Measurements from ENCODE around the gene MYOCD.
"Not testable (repeated sequence)": the region's sequence is repeated elsewhere in the genome, so short reads cannot be mapped to it uniquely, and the experiment has no call there.

The MYOCD gene

DNA sequence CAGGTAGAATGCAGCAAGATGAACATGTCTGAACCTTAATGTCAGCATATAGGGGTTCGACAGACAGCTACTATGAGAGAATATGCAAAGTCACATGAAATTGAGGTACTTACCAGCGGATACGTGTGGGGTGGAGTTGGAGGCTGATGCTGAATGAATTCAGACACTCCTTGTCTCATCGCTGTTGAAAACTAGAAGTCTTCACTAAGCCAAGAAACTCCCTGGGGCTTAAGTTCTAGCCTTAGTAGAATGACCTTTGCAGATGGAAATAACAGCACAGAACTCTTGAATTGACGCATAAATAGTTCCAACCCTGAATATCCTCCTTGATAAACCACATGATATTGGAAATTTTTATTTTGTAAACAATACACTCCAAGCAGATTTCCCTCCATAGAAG lies 32.9 kb upstream of the MYOCD start:
- H3K4me3 ChIP-seq (replicated peaks; ENCODE audit: low read depth, low read length), result no peak overlapping the region
- TF ChIP-seq, protein P1, sequence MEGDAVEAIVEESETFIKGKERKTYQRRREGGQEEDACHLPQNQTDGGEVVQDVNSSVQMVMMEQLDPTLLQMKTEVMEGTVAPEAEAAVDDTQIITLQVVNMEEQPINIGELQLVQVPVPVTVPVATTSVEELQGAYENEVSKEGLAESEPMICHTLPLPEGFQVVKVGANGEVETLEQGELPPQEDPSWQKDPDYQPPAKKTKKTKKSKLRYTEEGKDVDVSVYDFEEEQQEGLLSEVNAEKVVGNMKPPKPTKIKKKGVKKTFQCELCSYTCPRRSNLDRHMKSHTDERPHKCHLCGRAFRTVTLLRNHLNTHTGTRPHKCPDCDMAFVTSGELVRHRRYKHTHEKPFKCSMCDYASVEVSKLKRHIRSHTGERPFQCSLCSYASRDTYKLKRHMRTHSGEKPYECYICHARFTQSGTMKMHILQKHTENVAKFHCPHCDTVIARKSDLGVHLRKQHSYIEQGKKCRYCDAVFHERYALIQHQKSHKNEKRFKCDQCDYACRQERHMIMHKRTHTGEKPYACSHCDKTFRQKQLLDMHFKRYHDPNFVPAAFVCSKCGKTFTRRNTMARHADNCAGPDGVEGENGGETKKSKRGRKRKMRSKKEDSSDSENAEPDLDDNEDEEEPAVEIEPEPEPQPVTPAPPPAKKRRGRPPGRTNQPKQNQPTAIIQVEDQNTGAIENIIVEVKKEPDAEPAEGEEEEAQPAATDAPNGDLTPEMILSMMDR (IDR thresholded peaks at IDR 0.05; ENCODE audit: low read length, missing control alignments), result no peak
- DNase-seq (ENCODE audit: low read depth), result no peak

GRCh38 chr17:12634789-12635414 lies 30.8 kb upstream of the MYOCD start:
- peak; percentile 3 for DNase-seq (ENCODE audit: low read depth)
- H3K4me3 ChIP-seq (replicated peaks; ENCODE audit: low read depth, low read length), result no peak overlapping the region
- TF ChIP-seq, protein P1 (IDR thresholded peaks at IDR 0.05; ENCODE audit: low read length, missing control alignments), result no peak

DNA sequence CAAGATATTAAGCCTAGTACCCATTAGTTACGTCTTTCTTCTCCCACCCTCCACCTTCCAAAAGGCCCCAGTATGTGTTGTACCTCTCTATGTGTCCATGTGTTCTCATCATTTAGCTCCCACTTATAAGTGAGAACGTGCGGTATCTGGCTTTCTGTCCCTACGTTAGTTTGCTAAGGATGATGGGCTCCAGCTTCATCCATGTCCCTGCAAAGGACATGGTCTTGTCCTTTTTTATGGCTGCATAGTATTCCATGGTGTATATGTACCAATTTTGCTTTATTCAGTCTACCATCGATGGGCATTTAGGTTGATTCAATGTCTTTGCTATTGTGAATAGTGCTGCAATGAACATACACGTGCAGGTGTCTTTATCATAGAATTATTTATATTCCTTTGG lies 29.7 kb upstream of the MYOCD start:
- not testable (repeated sequence) for H3K4me3 ChIP-seq (replicated peaks; ENCODE audit: low read depth, low read length); DNase-seq (ENCODE audit: low read depth)

GRCh38 chr17:12637015-12637414 lies 28.7 kb upstream of the MYOCD start:
- H3K4me3 ChIP-seq (replicated peaks; ENCODE audit: low read depth, low read length), result no peak overlapping the region
- TF ChIP-seq, protein P1 (IDR thresholded peaks at IDR 0.05; ENCODE audit: low read length, missing control alignments), result no peak
- DNase-seq (ENCODE audit: low read depth), result peak; percentile 89

- TF ChIP-seq, protein P1 (IDR thresholded peaks at IDR 0.05; ENCODE audit: low read length, missing control alignments), result no peak
- H3K4me3 ChIP-seq (replicated peaks; ENCODE audit: low read depth, low read length), result no peak overlapping the region
These were observed 27.7 kb upstream of the MYOCD start for GRCh38 chr17:12637745-12638651.

DNA sequence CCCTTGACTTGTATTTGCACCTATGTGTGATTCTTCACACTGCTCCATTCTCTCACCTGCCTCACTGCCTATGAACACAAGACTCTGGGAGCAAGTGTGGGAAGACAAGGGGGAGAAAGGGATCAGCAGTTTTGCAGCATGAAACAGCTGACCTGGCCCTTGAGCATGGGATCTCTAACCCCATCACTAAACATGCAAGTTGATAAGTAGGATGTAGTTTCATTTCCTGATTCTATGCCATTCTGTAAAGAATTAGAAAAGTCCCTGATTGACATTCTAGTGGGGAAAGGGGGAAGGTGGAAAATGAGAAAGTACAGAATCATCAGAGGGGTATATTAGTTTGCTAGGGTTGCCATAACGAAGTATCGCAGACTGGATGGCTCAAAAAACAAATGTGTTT lies 25.3 kb upstream of the MYOCD start:
- H3K4me3 ChIP-seq (replicated peaks; ENCODE audit: low read depth, low read length), result no peak overlapping the region
- TF ChIP-seq, protein P1 (IDR thresholded peaks at IDR 0.05; ENCODE audit: low read length, missing control alignments), result no peak
- DNase-seq (ENCODE audit: low read depth), result no peak

More at GRCh38 chr17:12637745-12638651, 27.7 kb upstream of the MYOCD start:
- DNase-seq (ENCODE audit: low read depth), result no peak

DNA sequence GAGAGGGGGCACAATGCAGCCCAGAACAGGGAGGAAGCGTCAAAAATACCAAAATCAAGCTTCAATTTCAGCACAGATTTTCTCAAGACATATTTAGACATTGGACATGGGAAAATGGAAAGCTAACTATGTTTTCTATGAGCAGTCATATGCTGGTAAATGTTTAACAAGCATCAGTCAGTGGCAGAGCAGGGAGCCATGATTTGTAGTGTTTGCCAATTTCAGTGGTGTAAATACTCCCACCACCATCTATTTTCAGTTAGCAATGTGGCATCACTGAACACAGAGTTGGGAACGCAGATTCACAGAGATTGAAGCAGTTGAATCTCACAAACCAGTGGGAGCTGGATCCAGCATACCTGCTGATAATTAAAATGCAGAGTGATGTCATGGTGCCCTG lies 24.6 kb upstream of the MYOCD start:
- TF ChIP-seq, protein P1 (IDR thresholded peaks at IDR 0.05; ENCODE audit: low read length, missing control alignments), result no peak
- no peak for DNase-seq (ENCODE audit: low read depth)
- no peak overlapping the region for H3K4me3 ChIP-seq (replicated peaks; ENCODE audit: low read depth, low read length)

Data from fibroblast of pulmonary artery (primary cell).